ENCODE measurements around the gene MED12L.

Gene MED12L

GRCh38 chr3:151093905-151094304 is 8.4 kb downstream of the MED12L start:
- Histone ChIP-seq H3K9me3 (ENCODE audit: control insufficient read depth, low read length) (no peaks in the 10 kb centered on the region), H3K9ac (ENCODE audit: low read length) (no peak overlapping the region), H3K4me3 (ENCODE audit: low read length) (no peak overlapping the region), H3K36me3 (ENCODE audit: control insufficient read depth, insufficient read depth, low read length) (no peaks in the 10 kb centered on the region), H3K4me1 (ENCODE audit: control insufficient read depth, insufficient read depth, low read length) (no peaks in the 10 kb centered on the region), H3K27me3 (ENCODE audit: control insufficient read depth, insufficient read depth, low read length) (peaks cover 4% of the 10 kb centered on the region)

GRCh38 chr3:151096716-151097115 is 11.3 kb downstream of the MED12L start:
- Histone ChIP-seq H3K4me3 (ENCODE audit: low read length) (no peak overlapping the region), H3K36me3 (ENCODE audit: control insufficient read depth, insufficient read depth, low read length) (no peaks in the 10 kb centered on the region), H3K9ac (ENCODE audit: low read length) (no peak overlapping the region), H3K4me1 (ENCODE audit: control insufficient read depth, insufficient read depth, low read length) (no peaks in the 10 kb centered on the region), H3K9me3 (ENCODE audit: control insufficient read depth, low read length) (no peaks in the 10 kb centered on the region), H3K27me3 (ENCODE audit: control insufficient read depth, insufficient read depth, low read length) (peaks cover 4% of the 10 kb centered on the region)

GRCh38 chr3:151100076-151100475 is 14.6 kb downstream of the MED12L start:
- Histone ChIP-seq H3K4me3 (ENCODE audit: low read length) (no peak overlapping the region), H3K36me3 (ENCODE audit: control insufficient read depth, insufficient read depth, low read length) (no peaks in the 10 kb centered on the region), H3K9me3 (ENCODE audit: control insufficient read depth, low read length) (no peaks in the 10 kb centered on the region)

GRCh38 chr3:151101270-151101969 is 16.0 kb downstream of the MED12L start:
- H3K36me3 ChIP-seq (ENCODE audit: control insufficient read depth, insufficient read depth, low read length), result no peaks in the 10 kb centered on the region
- H3K27me3 ChIP-seq (ENCODE audit: control insufficient read depth, insufficient read depth, low read length), result peaks cover 4% of the 10 kb centered on the region

More at GRCh38 chr3:151100076-151100475, 14.6 kb downstream of the MED12L start:
- Histone ChIP-seq H3K4me1 (ENCODE audit: control insufficient read depth, insufficient read depth, low read length) (no peaks in the 10 kb centered on the region), H3K27me3 (ENCODE audit: control insufficient read depth, insufficient read depth, low read length) (peaks cover 4% of the 10 kb centered on the region), H3K9ac (ENCODE audit: low read length) (no peak overlapping the region)

GRCh38 chr3:151106311-151106710 is 20.8 kb downstream of the MED12L start:
- Histone ChIP-seq H3K4me3 (ENCODE audit: low read length) (no peak overlapping the region), H3K36me3 (ENCODE audit: control insufficient read depth, insufficient read depth, low read length) (no peaks in the 10 kb centered on the region), H3K9ac (ENCODE audit: low read length) (no peak overlapping the region), H3K27me3 (ENCODE audit: control insufficient read depth, insufficient read depth, low read length) (no peaks in the 10 kb centered on the region), H3K9me3 (ENCODE audit: control insufficient read depth, low read length) (no peaks in the 10 kb centered on the region), H3K4me1 (ENCODE audit: control insufficient read depth, insufficient read depth, low read length) (no peaks in the 10 kb centered on the region)

More at GRCh38 chr3:151101270-151101969, 16.0 kb downstream of the MED12L start:
- H3K9ac ChIP-seq (ENCODE audit: low read length), result no peak overlapping the region
- no peaks in the 10 kb centered on the region for H3K4me1 ChIP-seq (ENCODE audit: control insufficient read depth, insufficient read depth, low read length)
- no peak overlapping the region for H3K4me3 ChIP-seq (ENCODE audit: low read length)
- H3K9me3 ChIP-seq (ENCODE audit: control insufficient read depth, low read length), result no peaks in the 10 kb centered on the region

- no peak overlapping the region for H3K4me3 ChIP-seq (ENCODE audit: low read length)
- H3K4me1 ChIP-seq (ENCODE audit: control insufficient read depth, insufficient read depth, low read length), result no peaks in the 10 kb centered on the region
- no peak overlapping the region for H3K9ac ChIP-seq (ENCODE audit: low read length)
- no peaks in the 10 kb centered on the region for H3K9me3 ChIP-seq (ENCODE audit: control insufficient read depth, low read length)
- H3K36me3 ChIP-seq (ENCODE audit: control insufficient read depth, insufficient read depth, low read length), result no peaks in the 10 kb centered on the region
- H3K27me3 ChIP-seq (ENCODE audit: control insufficient read depth, insufficient read depth, low read length), result no peaks in the 10 kb centered on the region
These were observed 21.7 kb downstream of the MED12L start for GRCh38 chr3:151107177-151107576.

GRCh38 chr3:151107701-151108100 is 22.2 kb downstream of the MED12L start:
- no peaks in the 10 kb centered on the region for H3K9me3 ChIP-seq (ENCODE audit: control insufficient read depth, low read length)
- no peaks in the 10 kb centered on the region for H3K27me3 ChIP-seq (ENCODE audit: control insufficient read depth, insufficient read depth, low read length)
- H3K36me3 ChIP-seq (ENCODE audit: control insufficient read depth, insufficient read depth, low read length), result no peaks in the 10 kb centered on the region
- no peak overlapping the region for H3K4me3 ChIP-seq (ENCODE audit: low read length)
- no peaks in the 10 kb centered on the region for H3K4me1 ChIP-seq (ENCODE audit: control insufficient read depth, insufficient read depth, low read length)
- no peak overlapping the region for H3K9ac ChIP-seq (ENCODE audit: low read length)

GRCh38 chr3:151109286-151109800 is 23.9 kb downstream of the MED12L start:
- no peaks in the 10 kb centered on the region for H3K27me3 ChIP-seq (ENCODE audit: control insufficient read depth, insufficient read depth, low read length)
- H3K4me1 ChIP-seq (ENCODE audit: control insufficient read depth, insufficient read depth, low read length), result no peaks in the 10 kb centered on the region
- H3K4me3 ChIP-seq (ENCODE audit: low read length), result no peak overlapping the region
- no peaks in the 10 kb centered on the region for H3K9me3 ChIP-seq (ENCODE audit: control insufficient read depth, low read length)
- no peaks in the 10 kb centered on the region for H3K36me3 ChIP-seq (ENCODE audit: control insufficient read depth, insufficient read depth, low read length)
- no peak overlapping the region for H3K9ac ChIP-seq (ENCODE audit: low read length)

GRCh38 chr3:151112731-151113130 is 27.3 kb downstream of the MED12L start:
- Histone ChIP-seq H3K9me3 (ENCODE audit: control insufficient read depth, low read length) (no peaks in the 10 kb centered on the region), H3K9ac (ENCODE audit: low read length) (no peak overlapping the region), H3K4me1 (ENCODE audit: control insufficient read depth, insufficient read depth, low read length) (no peaks in the 10 kb centered on the region), H3K27me3 (ENCODE audit: control insufficient read depth, insufficient read depth, low read length) (no peaks in the 10 kb centered on the region), H3K4me3 (ENCODE audit: low read length) (no peak overlapping the region), H3K36me3 (ENCODE audit: control insufficient read depth, insufficient read depth, low read length) (no peaks in the 10 kb centered on the region)

- Histone ChIP-seq H3K4me1 (ENCODE audit: control insufficient read depth, insufficient read depth, low read length) (no peaks in the 10 kb centered on the region), H3K4me3 (ENCODE audit: low read length) (no peak overlapping the region), H3K9me3 (ENCODE audit: control insufficient read depth, low read length) (no peaks in the 10 kb centered on the region), H3K36me3 (ENCODE audit: control insufficient read depth, insufficient read depth, low read length) (no peaks in the 10 kb centered on the region), H3K27me3 (ENCODE audit: control insufficient read depth, insufficient read depth, low read length) (no peaks in the 10 kb centered on the region), H3K9ac (ENCODE audit: low read length) (no peak overlapping the region)
These were observed 27.9 kb downstream of the MED12L start for GRCh38 chr3:151113343-151113742.

GRCh38 chr3:151117047-151117446 is 31.6 kb downstream of the MED12L start:
- no peaks in the 10 kb centered on the region for H3K4me1 ChIP-seq (ENCODE audit: control insufficient read depth, insufficient read depth, low read length)
- no peaks in the 10 kb centered on the region for H3K27me3 ChIP-seq (ENCODE audit: control insufficient read depth, insufficient read depth, low read length)
- H3K9me3 ChIP-seq (ENCODE audit: control insufficient read depth, low read length), result no peaks in the 10 kb centered on the region
- no peak overlapping the region for H3K9ac ChIP-seq (ENCODE audit: low read length)
- H3K36me3 ChIP-seq (ENCODE audit: control insufficient read depth, insufficient read depth, low read length), result no peaks in the 10 kb centered on the region
- no peak overlapping the region for H3K4me3 ChIP-seq (ENCODE audit: low read length)

- Histone ChIP-seq H3K9ac (ENCODE audit: low read length) (no peak overlapping the region), H3K4me3 (ENCODE audit: low read length) (no peak overlapping the region), H3K9me3 (ENCODE audit: control insufficient read depth, low read length) (no peaks in the 10 kb centered on the region), H3K4me1 (ENCODE audit: control insufficient read depth, insufficient read depth, low read length) (no peaks in the 10 kb centered on the region), H3K36me3 (ENCODE audit: control insufficient read depth, insufficient read depth, low read length) (no peaks in the 10 kb centered on the region), H3K27me3 (ENCODE audit: control insufficient read depth, insufficient read depth, low read length) (no peaks in the 10 kb centered on the region)
These were observed 33.7 kb downstream of the MED12L start for GRCh38 chr3:151119188-151119587.

All from mucosa of stomach (tissue), 1 donor.